GM12878 (cell line): Measurements from ENCODE around the gene BCAR3. TPM values are rescaled to one million over a fixed set of nuclear protein-coding genes. Genes with fewer than 3 reads are reported as not detected.

Experiments
- ATAC-seq: fragments of 200-7000 bp; cut with Tn5 transposase; 3 replicates; pipeline ENCODE4 v1.9.1; 2020; ENCODE audit warnings: mild to moderate bottlenecking, moderate library complexity
- BruUV-seq: library from RNA; stranded (reverse); fragments of 400-500 nt; replicated peaks from 2 replicates; lab custom pipeline; 2021; lab: Mats Ljungman, UMichigan
- CTCF ChIA-PET: fragments of 300-600 bp; sonication (Branson Sonifier 250); formaldehyde crosslinking; extraction: SDS; loops from one replicate; lab custom pipeline; 2021; ENCODE audit warnings: inconsistent platforms; lab: Yijun Ruan, JAX
- POLR2A ChIA-PET: fragments of 350-600 bp; formaldehyde crosslinking; extraction: SDS; loops from one replicate; lab custom pipeline; 2021; ENCODE audit warnings: inconsistent platforms; lab: Charles Lee
- RAD21 ChIA-PET: fragments of 300-600 bp; sonication (Branson Sonifier 250); formaldehyde crosslinking; loops from one replicate; lab custom pipeline; 2023; ENCODE audit warnings: antibody characterized with exemption; ENCODE audit not compliant: unreplicated experiment; lab: Charles Lee
- SMC1A ChIA-PET: fragments of 300-600 bp; sonication (Branson Sonifier 250); formaldehyde crosslinking; loops from one replicate; lab custom pipeline; 2023; ENCODE audit not compliant: unreplicated experiment, uncharacterized antibody; lab: Charles Lee
- DNase-seq: peaks from one replicate; pipeline ENCODE4 v3.0.0-alpha.2; 2011; ENCODE audit warnings: low read depth, low spot score
- FAIRE-seq: peaks from 3 replicates; lab custom pipeline; 2011; peaks lifted over from hg19 to GRCh38; lab: Jason Lieb, UNC
- H2AFZ ChIP-seq: 2 replicates; pipeline ENCODE4 v1.6.0; 2011; ENCODE audit warnings: low read depth, low read length, control low read depth; ENCODE audit not compliant: control insufficient read depth
- H3K27ac ChIP-seq: 2 replicates; pipeline ENCODE4 v1.5.1; 2011; ENCODE audit warnings: control low read depth; ENCODE audit not compliant: control insufficient read depth, insufficient read depth
- H3K27me3 ChIP-seq, 2 experiments: replicated peaks in 1 of 2; 2 replicates each; pipeline versions ENCODE4 v1.6.0 to v1.6.1; 2011; ENCODE audit warnings: low read length in 1 of 2; ENCODE audit not compliant: control insufficient read depth in 2 of 2, insufficient read depth in 2 of 2
- H3K36me3 ChIP-seq, 2 experiments: 2 replicates each; pipeline ENCODE4 v1.5.1; 2011; ENCODE audit warnings: low read length in 1 of 2; ENCODE audit not compliant: control insufficient read depth in 2 of 2, insufficient read depth in 2 of 2
- H3K4me1 ChIP-seq: 2 replicates; pipeline ENCODE4 v1.6.1; 2011; ENCODE audit warnings: mild to moderate bottlenecking, low read length, moderate library complexity, mixed read lengths; ENCODE audit not compliant: control insufficient read depth, insufficient read depth
- H3K4me2 ChIP-seq: 2 replicates; pipeline ENCODE4 v1.6.0; 2011; ENCODE audit warnings: control low read depth; ENCODE audit not compliant: control insufficient read depth, insufficient read depth
- H3K4me3 ChIP-seq: fragments of 200-600 bp; sonication (generic); 2 replicates; pipeline ENCODE4 v1.5.1; 2016
- H3K79me2 ChIP-seq: 2 replicates; pipeline ENCODE4 v1.6.0; 2011; ENCODE audit warnings: low read length; ENCODE audit not compliant: control insufficient read depth, insufficient read depth
- H3K9ac ChIP-seq: 2 replicates; pipeline ENCODE4 v1.8.0; 2011; ENCODE audit warnings: low read length, control low read depth, mixed read lengths; ENCODE audit not compliant: control insufficient read depth, insufficient read depth
- H3K9me3 ChIP-seq: replicated peaks from 3 replicates; pipeline ENCODE4 v1.5.1; 2011; ENCODE audit warnings: mild to moderate bottlenecking, low read length; ENCODE audit not compliant: control insufficient read depth, insufficient read depth
- H4K20me1 ChIP-seq: 2 replicates; pipeline ENCODE4 v1.6.0; 2011; ENCODE audit not compliant: control insufficient read depth, insufficient read depth
- ASH2L ChIP-seq: fragments of 300-600, 200-600 bp; sonication (generic); IDR thresholded peaks from 2 replicates; pipeline ENCODE4 v1.6.1; 2017; ENCODE audit warnings: low read depth, mild to moderate bottlenecking, borderline replicate concordance
- CBX3 ChIP-seq: fragments of 200-600 bp; sonication (generic); IDR thresholded peaks from 2 replicates; pipeline ENCODE4 v1.6.1; 2016; ENCODE audit warnings: low read depth, borderline replicate concordance
- CHD4 ChIP-seq: fragments of 200-600 bp; sonication (generic); IDR thresholded peaks from 2 replicates; pipeline ENCODE4 v1.6.1; 2016; ENCODE audit warnings: mild to moderate bottlenecking
- CREM ChIP-seq: IDR thresholded peaks from 2 replicates; pipeline ENCODE4 v1.6.1; 2014; ENCODE audit warnings: antibody characterized with exemption, low read depth
- ELK1 ChIP-seq: IDR thresholded peaks from 2 replicates; pipeline ENCODE4 v1.6.1; 2012; ENCODE audit warnings: low read depth, low read length, improper control_type of control experiment
- HDAC6 ChIP-seq: fragments of 200-600 bp; sonication (generic); IDR thresholded peaks from one replicate; pipeline ENCODE4 v1.8.0; 2017; ENCODE audit warnings: antibody characterized with exemption; ENCODE audit not compliant: unreplicated experiment
- NFXL1 ChIP-seq: fragments of 450-650 bp; IDR thresholded peaks from 2 replicates; pipeline ENCODE4 v1.6.1; 2017; ENCODE audit warnings: antibody characterized with exemption, mild to moderate bottlenecking, borderline replicate concordance
- PAX5 ChIP-seq: IDR thresholded peaks from 2 replicates; pipeline ENCODE4 v1.6.1; 2011; ENCODE audit warnings: low read depth, low read length, borderline replicate concordance
- RAD21 ChIP-seq: IDR thresholded peaks from 2 replicates; pipeline ENCODE4 v1.6.1; 2011; ENCODE audit warnings: mild to moderate bottlenecking, low read depth, low read length, moderate library complexity; ENCODE audit not compliant: insufficient read depth
- RELA ChIP-seq: fragments of 450-650 bp; IDR thresholded peaks from 2 replicates; pipeline ENCODE4 v1.8.0; 2014; ENCODE audit warnings: borderline replicate concordance; ENCODE audit not compliant: partially characterized antibody
- SMAD5 ChIP-seq: IDR thresholded peaks from 2 replicates; pipeline ENCODE4 v1.6.1; 2016; ENCODE audit warnings: antibody characterized with exemption, low read depth
- SP1 ChIP-seq: IDR thresholded peaks from one replicate; pipeline ENCODE4 v1.6.1; 2011; ENCODE audit warnings: low read depth, low read length
- YBX1 ChIP-seq: fragments of 450-650 bp; IDR thresholded peaks from 2 replicates; pipeline ENCODE4 v1.6.1; 2016; ENCODE audit warnings: antibody characterized with exemption
- ZNF592 ChIP-seq: fragments of 450-650 bp; IDR thresholded peaks from 2 replicates; pipeline ENCODE4 v1.6.1; 2017; ENCODE audit warnings: mild to moderate bottlenecking, moderate library complexity
- WGBS: methylation state at CpG from one replicate; pipeline ENCODE4 v1.1.6; 2016; ENCODE audit warnings: low lambda C conversion rate; ENCODE audit not compliant: insufficient replicate concordance, insufficient coverage; ENCODE audit errors: missing lambda C conversion rate; 5-methylcytosine and 5-hydroxymethylcytosine counted together
- in situ Hi-C: fragments of 300-500 bp; cut with MboI; formaldehyde crosslinking; loops from 9 replicates; pipeline ENCODE4 v1.14.3; 2018; ENCODE audit warnings: mixed read lengths
- intact Hi-C: fragments of 100-400 bp; cut with micrococcal nuclease; formaldehyde crosslinking; loops from one replicate; pipeline ENCODE4 v1.14.2; 2022; ENCODE audit not compliant: unreplicated experiment
- polyA plus RNA-seq, 11 experiments: library from polyadenylated mRNA; depleted of rRNA in 4 of 11; unstranded in 6 of 11; stranded (reverse) in 5 of 11; fragments of >200 nt; fragmentation: Nextera tagmentation in 4 of 11; fragmentation: Illumina TruSeq in 1 of 11; extraction: Ambion mirVana in 4 of 11; extraction: Trizol in 1 of 11; gene quantifications; 1 replicate in 1 of 11; 2 replicates in 10 of 11; pipeline versions ENCODE4 v1.2.1 to v1.2.3, GENCODE V29; 2011 to 2016; ENCODE audit warnings: inconsistent platforms in 2 of 11, missing spikeins in 2 of 11, low read depth in 1 of 11
- total RNA-seq, 4 experiments: library from RNA; depleted of rRNA in 3 of 4; stranded (reverse); fragments of >200 nt in 3 of 4; fragmentation: Illumina TruSeq in 1 of 4; extraction: Trizol in 1 of 4; gene quantifications; 2 replicates each; pipeline versions ENCODE4 v1.2.1 to v1.2.3, GENCODE V29; 2013 to 2021
- TF ChIP-seq, protein P1 (sequence below): fragments of 450-650 bp; IDR thresholded peaks from 2 replicates; pipeline ENCODE4 v1.6.1; 2017; ENCODE audit warnings: low read depth, mild to moderate bottlenecking, moderate library complexity

The BCAR3 gene
- total and polyA plus RNA-seq, 10 of the 15 experiments (the other 5 are each of a cell fraction or from before 2014, with no cell fraction given), result 1.3 to 6.6 (median 1.8) TPM

DNA sequence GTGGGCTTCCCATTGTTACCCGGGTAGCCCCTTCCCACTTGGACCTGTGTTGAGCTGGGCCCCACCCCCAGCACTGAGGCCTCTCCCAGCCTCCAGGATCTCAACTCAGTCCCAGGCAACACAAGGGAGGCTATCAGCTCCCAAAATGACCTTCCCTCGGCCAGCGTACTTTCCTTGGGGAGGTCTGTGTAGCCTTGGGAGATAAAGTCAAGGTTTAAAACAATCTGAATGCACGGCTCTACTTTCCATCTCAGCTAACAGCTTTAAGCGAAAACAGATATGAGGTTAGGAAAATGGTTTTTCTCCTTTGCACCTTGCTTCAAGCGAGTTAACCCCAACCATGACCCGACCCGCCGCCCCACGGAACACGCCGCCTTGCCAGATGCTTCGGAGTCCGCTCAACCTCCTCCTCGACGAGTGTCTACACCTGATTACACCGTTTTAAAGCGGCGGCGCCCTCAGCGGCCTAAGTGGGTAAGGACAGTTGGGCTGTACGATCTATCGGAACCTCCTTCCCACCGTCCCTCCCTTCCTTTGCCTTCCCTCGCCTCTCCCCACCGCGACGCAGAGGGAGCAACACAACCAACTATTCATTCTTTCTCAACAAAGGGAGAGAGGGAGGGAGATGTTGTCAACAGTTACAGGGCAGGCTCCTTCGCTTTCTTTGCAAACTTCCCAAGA, 1.1 kb downstream of the BCAR3 start (continued):
- TF ChIP-seq HDAC6 (no peak), PAX5 (no peak), RELA (no peak), RAD21 (peak; percentile 51; the same call in 1 of the 2 replicates), CHD4 (no peak)
- TF ChIP-seq, all 136 proteins: peak for 11

DNA sequence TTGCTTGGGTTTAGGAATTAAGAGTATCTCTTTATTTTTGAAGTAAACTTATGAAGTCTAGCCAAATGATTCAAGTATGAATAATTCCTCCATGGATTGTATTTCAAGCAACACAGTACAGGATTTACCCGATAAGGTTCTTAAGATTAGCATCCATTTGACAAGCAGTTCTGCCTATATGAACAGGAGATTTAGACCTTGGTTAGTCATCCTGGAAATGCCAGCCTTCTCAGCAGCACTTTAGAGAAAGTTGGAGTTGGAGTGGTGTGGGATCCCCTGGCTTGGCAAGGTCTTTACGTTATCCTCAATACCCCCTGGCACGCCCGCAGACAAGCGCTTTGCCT, 1.6 kb downstream of the BCAR3 start:
- no peak for FAIRE-seq
- in situ Hi-C loops (no loop called here), intact Hi-C loops (loop anchor here (2.0 kb wide), 1 partner anchor 25 kb away; no protein-coding TSS in a partner anchor)
- SMC1A ChIA-PET, result interaction anchor here (0.7 to 5.4 kb wide), 13 partner anchors 8 to 166 kb away, joined by 3 to 27 read pairs (median 4); no protein-coding TSS in a partner anchor
- TSS peak; percentile 69 for BruUV-seq
- Histone ChIP-seq H3K36me3 (no peaks in the 10 kb centered on the region), H3K4me2 (peak overlapping the region; percentile 100), H4K20me1 (no peaks in the 10 kb centered on the region; the same call in 1 of the 2 replicates), H3K9me3 (no peaks in the 10 kb centered on the region), H3K9ac (no peak overlapping the region), H3K4me1 (peaks cover 9% of the 10 kb centered on the region; the same call in 1 of the 2 replicates), H3K79me2 (no peaks in the 10 kb centered on the region), H3K4me3 (0 out of 2 replicates have a peak overlapping the region, but pooled peaks have one; percentile 87), H2AFZ (no peak overlapping the region), H3K27me3 (peaks cover 0 to 4% of the 10 kb centered on the region in 2 experiments; a peak in 2 of 4 replicates), H3K27ac (no peak overlapping the region)
- POLR2A ChIA-PET, result interaction anchor here (1.3 to 1.4 kb wide), 2 partner anchors 9 to 28 kb away, joined by 3 to 7 read pairs; no protein-coding TSS in a partner anchor
- RAD21 ChIA-PET, result interaction anchor here (1.0 to 5.7 kb wide), 9 partner anchors 8 to 134 kb away, joined by 4 to 24 read pairs (median 6); no protein-coding TSS in a partner anchor
- no peak for ATAC-seq
- WGBS, result 9% methylated on average over 5 of the region's 5 CpGs
- no peak for DNase-seq
- CTCF ChIA-PET, result interaction anchor here (1.0 to 5.2 kb wide), 7 partner anchors 10 to 134 kb away, joined by 3 to 30 read pairs (median 7); no protein-coding TSS in a partner anchor
- TF ChIP-seq NFXL1 (no peak), ZNF592 (no peak), ELK1 (no peak), CREM (no peak), CHD4 (no peak), ASH2L (no peak), PAX5 (no peak), CBX3 (no peak), YBX1 (no peak), SP1 (no peak), SMAD5 (no peak)
- TF ChIP-seq, protein P1, sequence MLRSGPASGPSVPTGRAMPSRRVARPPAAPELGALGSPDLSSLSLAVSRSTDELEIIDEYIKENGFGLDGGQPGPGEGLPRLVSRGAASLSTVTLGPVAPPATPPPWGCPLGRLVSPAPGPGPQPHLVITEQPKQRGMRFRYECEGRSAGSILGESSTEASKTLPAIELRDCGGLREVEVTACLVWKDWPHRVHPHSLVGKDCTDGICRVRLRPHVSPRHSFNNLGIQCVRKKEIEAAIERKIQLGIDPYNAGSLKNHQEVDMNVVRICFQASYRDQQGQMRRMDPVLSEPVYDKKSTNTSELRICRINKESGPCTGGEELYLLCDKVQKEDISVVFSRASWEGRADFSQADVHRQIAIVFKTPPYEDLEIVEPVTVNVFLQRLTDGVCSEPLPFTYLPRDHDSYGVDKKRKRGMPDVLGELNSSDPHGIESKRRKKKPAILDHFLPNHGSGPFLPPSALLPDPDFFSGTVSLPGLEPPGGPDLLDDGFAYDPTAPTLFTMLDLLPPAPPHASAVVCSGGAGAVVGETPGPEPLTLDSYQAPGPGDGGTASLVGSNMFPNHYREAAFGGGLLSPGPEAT, result no peak
